Caco-2 (cell line): ENCODE data around the gene PIP4K2A. TPM values are rescaled to one million over a fixed set of nuclear protein-coding genes. Genes with fewer than 3 reads are reported as not detected.

ENCODE experiments used
- BruUV-seq: library from RNA; stranded (reverse); fragments of 400-500 nt; replicated peaks from 2 replicates; lab custom pipeline; 2021; lab: Mats Ljungman, UMichigan
- CTCF ChIA-PET: fragments of 300-600 bp; sonication (Branson Sonifier 250); formaldehyde crosslinking; loops from one replicate; lab custom pipeline; 2022; ENCODE audit warnings: antibody characterized with exemption; lab: Charles Lee
- POLR2A ChIA-PET: fragments of 300-600 bp; sonication (Branson Sonifier 250); formaldehyde crosslinking; loops from one replicate; lab custom pipeline; 2022; ENCODE audit warnings: antibody characterized with exemption; lab: Charles Lee
- DNase-seq, 2 experiments: peaks; one replicate each; pipeline versions ENCODE4 v3.0.0 to v3.0.0-alpha.2; 2020 to 2022
- H3K27me3 ChIP-seq: replicated peaks from 2 replicates; pipeline ENCODE4 v1.6.0; 2011; ENCODE audit warnings: low read length; ENCODE audit not compliant: control insufficient read depth, insufficient read depth
- H3K36me3 ChIP-seq: 2 replicates; pipeline ENCODE4 v1.5.1; 2011; ENCODE audit warnings: low read length; ENCODE audit not compliant: control insufficient read depth, insufficient read depth
- H3K4me1 ChIP-seq: fragments of 250-450 bp; sonication (Bioruptor Pico); 2 replicates; pipeline ENCODE4 v1.5.1; 2020; ENCODE audit warnings: mild to moderate bottlenecking
- H3K4me3 ChIP-seq: 2 replicates; pipeline ENCODE4 v1.5.1; 2011; ENCODE audit warnings: low read depth, mild to moderate bottlenecking, control low read depth, low read length
- H3K9me3 ChIP-seq: fragments of 250-450 bp; sonication (Bioruptor Pico); 2 replicates; pipeline ENCODE4 v1.5.1; 2020; ENCODE audit warnings: mild to moderate bottlenecking, moderate library complexity
- H3K27ac Mint-ChIP-seq: one replicate; pipeline ENCODE4 v1.8.0; 2022; ENCODE audit warnings: mixed read lengths; ENCODE audit not compliant: unreplicated experiment
- H3K27me3 Mint-ChIP-seq: one replicate; pipeline ENCODE4 v1.8.0; 2022; ENCODE audit warnings: mixed read lengths; ENCODE audit not compliant: insufficient read depth, unreplicated experiment
- H3K36me3 Mint-ChIP-seq: one replicate; pipeline ENCODE4 v1.8.0; 2022; ENCODE audit warnings: mild to moderate bottlenecking, mixed read lengths; ENCODE audit not compliant: insufficient read depth, unreplicated experiment
- H3K4me1 Mint-ChIP-seq: one replicate; pipeline ENCODE4 v1.8.0; 2022; ENCODE audit warnings: low read depth, mixed read lengths; ENCODE audit not compliant: unreplicated experiment
- H3K4me3 Mint-ChIP-seq: one replicate; pipeline ENCODE4 v1.8.0; 2022; ENCODE audit warnings: mild to moderate bottlenecking, moderate library complexity, mixed read lengths; ENCODE audit not compliant: unreplicated experiment
- H3K9me3 Mint-ChIP-seq: one replicate; pipeline ENCODE4 v1.8.0; 2022; ENCODE audit warnings: mixed read lengths; ENCODE audit not compliant: unreplicated experiment
- CTCF ChIP-seq, 2 experiments: fragments of 200-600 bp in 1 of 2; IDR thresholded peaks; 1 replicate in 1 of 2; 2 replicates in 1 of 2; pipeline versions ENCODE4 v1.5.1 to v1.8.0; 2011 to 2022; ENCODE audit warnings: antibody characterized with exemption in 1 of 2, control low read depth in 1 of 2, inconsistent platforms in 1 of 2, low read depth in 1 of 2, low read length in 1 of 2, mild to moderate bottlenecking in 1 of 2, moderate library complexity in 1 of 2; ENCODE audit not compliant: insufficient read depth in 1 of 2, severe bottlenecking in 1 of 2, unreplicated experiment in 1 of 2
- intact Hi-C: fragments of 100-400 bp; cut with micrococcal nuclease; formaldehyde crosslinking; loops from one replicate; pipeline ENCODE4 v1.10.0; 2022; ENCODE audit not compliant: unreplicated experiment
- total RNA-seq: library from RNA; stranded (reverse); gene quantifications from 2 replicates; pipeline ENCODE4 v1.2.3, GENCODE V29; 2022

PIP4K2A gene
- total RNA-seq, 1 experiment from 2014 or later = 26.9 TPM

DNA sequence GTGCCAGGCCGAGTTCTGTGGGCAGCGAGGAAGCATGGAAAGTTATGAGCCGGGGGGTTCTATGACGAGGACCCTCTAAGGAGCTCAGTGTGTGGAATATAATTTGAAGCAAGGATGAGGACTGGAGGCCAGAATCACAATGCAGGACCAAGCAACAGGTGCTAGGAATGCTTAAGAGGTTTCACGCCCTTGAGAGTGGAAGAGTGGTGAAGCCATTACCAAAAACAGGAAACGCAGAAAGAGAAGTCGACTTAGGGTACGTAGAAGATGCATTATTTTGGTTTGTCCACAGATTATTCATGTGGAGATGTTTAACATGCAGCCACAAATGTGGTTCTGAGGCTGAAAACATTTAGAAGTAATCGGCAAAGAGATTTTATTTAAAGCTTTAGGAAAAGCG, 78.7 kb downstream of the PIP4K2A start:
- H3K27me3 Mint-ChIP-seq = no peaks in the 10 kb centered on the region
- peaks cover 17% of the 10 kb centered on the region for H3K9me3 Mint-ChIP-seq
- H3K36me3 ChIP-seq = no peaks in the 10 kb centered on the region
- H3K4me1 Mint-ChIP-seq = peaks cover 8% of the 10 kb centered on the region
- no peaks in the 10 kb centered on the region for H3K36me3 Mint-ChIP-seq
- ChIA-PET CTCF (no interaction called here), POLR2A (no interaction called here)
- H3K4me3 Mint-ChIP-seq = no peak overlapping the region
- DNase-seq = no peak
- H3K4me1 ChIP-seq = peaks cover 14% of the 10 kb centered on the region
- no peak overlapping the region for H3K4me3 ChIP-seq
- TF ChIP-seq CTCF (IDR thresholded peaks at IDR 0.05; ENCODE audit: insufficient read depth in 1 of 2, low read depth in 1 of 2, low read length in 1 of 2, severe bottlenecking in 1 of 2, unreplicated experiment in 1 of 2) = no peak
- H3K9me3 ChIP-seq = no peaks in the 10 kb centered on the region
- BruUV-seq = no TSS peak
- no peak overlapping the region for H3K27ac Mint-ChIP-seq
- intact Hi-C loops = no loop called here
- no peaks in the 10 kb centered on the region for H3K27me3 ChIP-seq

DNA sequence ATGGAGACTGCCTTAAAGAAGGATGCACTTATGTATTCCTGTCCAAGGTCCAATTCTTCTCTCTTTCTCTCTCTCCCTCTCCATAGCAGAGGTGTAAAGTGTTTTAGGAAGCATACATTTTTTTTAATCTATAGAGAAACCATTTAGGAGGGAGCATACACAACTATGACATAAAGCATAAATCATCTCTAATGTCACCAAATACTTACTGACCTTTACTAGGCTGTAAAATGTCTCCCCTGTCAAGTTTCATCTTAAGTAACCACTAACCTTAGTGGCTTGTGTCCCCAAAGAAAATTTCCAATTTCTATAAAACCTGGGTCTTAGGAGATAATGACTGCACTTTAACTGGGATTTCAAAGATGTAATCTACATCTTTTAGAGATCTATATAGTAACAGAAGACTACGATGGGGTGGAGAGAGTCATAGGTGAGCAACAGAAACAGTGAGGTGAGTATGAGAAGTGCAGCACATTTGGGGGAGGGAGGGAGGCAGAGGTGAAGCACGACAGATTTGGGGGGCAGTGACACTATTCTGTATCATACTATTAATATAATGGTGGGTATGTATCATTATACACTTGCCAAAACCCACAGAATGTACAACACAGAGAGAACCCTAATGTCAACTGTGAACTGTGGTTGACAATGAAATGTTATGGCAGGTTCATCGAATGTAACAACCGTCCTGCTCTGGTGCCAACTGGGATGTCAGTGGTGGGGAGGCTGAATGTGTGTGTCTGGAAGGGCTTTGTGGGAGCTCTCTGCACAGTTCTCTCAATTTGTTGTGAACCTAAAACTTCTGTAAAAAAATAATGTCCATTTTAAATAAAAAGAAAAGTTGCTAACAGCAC, 79.5 kb downstream of the PIP4K2A start:
- Histone ChIP-seq H3K27me3 (no peaks in the 10 kb centered on the region), H3K9me3 (no peaks in the 10 kb centered on the region), H3K4me1 (peaks cover 19% of the 10 kb centered on the region), H3K36me3 (no peaks in the 10 kb centered on the region), H3K4me3 (no peak overlapping the region)
- Mint-ChIP-seq H3K9me3 (peaks cover 17% of the 10 kb centered on the region), H3K36me3 (no peaks in the 10 kb centered on the region), H3K4me3 (no peak overlapping the region), H3K27ac (no peak overlapping the region), H3K4me1 (peaks cover 8% of the 10 kb centered on the region), H3K27me3 (no peaks in the 10 kb centered on the region)
- DNase-seq = no peak
- intact Hi-C loops = no loop called here
- TF ChIP-seq CTCF (IDR thresholded peaks at IDR 0.05; ENCODE audit: insufficient read depth in 1 of 2, low read depth in 1 of 2, low read length in 1 of 2, severe bottlenecking in 1 of 2, unreplicated experiment in 1 of 2) = no peak
- BruUV-seq = no TSS peak
- CTCF ChIA-PET = no interaction called here
- POLR2A ChIA-PET = no interaction called here

- POLR2A ChIA-PET = no interaction called here
- Mint-ChIP-seq H3K27ac (no peak overlapping the region), H3K4me3 (no peak overlapping the region), H3K4me1 (peaks cover 10% of the 10 kb centered on the region), H3K36me3 (no peaks in the 10 kb centered on the region), H3K27me3 (no peaks in the 10 kb centered on the region), H3K9me3 (peaks cover 17% of the 10 kb centered on the region)
- Histone ChIP-seq H3K4me1 (peaks cover 24% of the 10 kb centered on the region), H3K9me3 (no peaks in the 10 kb centered on the region), H3K27me3 (no peaks in the 10 kb centered on the region), H3K4me3 (no peak overlapping the region), H3K36me3 (no peaks in the 10 kb centered on the region)
- intact Hi-C loops = no loop called here
- BruUV-seq = no TSS peak
- CTCF ChIA-PET = no interaction called here
- DNase-seq = no peak
- no peak for TF ChIP-seq CTCF (IDR thresholded peaks at IDR 0.05; ENCODE audit: insufficient read depth in 1 of 2, low read depth in 1 of 2, low read length in 1 of 2, severe bottlenecking in 1 of 2, unreplicated experiment in 1 of 2)
Measured at GRCh38 chr10:22634093-22634492, 80.3 kb downstream of the PIP4K2A start.
